Ecto neural progenitor cell (in vitro differentiated cells): Measurements from ENCODE around the gene NIT1.

Experiments used
- DNase-seq: peaks from one replicate; pipeline ENCODE4 v3.0.0-alpha.2; 2018; ENCODE audit warnings: low spot score

The NIT1 gene, protein sequence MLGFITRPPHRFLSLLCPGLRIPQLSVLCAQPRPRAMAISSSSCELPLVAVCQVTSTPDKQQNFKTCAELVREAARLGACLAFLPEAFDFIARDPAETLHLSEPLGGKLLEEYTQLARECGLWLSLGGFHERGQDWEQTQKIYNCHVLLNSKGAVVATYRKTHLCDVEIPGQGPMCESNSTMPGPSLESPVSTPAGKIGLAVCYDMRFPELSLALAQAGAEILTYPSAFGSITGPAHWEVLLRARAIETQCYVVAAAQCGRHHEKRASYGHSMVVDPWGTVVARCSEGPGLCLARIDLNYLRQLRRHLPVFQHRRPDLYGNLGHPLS

DNA sequence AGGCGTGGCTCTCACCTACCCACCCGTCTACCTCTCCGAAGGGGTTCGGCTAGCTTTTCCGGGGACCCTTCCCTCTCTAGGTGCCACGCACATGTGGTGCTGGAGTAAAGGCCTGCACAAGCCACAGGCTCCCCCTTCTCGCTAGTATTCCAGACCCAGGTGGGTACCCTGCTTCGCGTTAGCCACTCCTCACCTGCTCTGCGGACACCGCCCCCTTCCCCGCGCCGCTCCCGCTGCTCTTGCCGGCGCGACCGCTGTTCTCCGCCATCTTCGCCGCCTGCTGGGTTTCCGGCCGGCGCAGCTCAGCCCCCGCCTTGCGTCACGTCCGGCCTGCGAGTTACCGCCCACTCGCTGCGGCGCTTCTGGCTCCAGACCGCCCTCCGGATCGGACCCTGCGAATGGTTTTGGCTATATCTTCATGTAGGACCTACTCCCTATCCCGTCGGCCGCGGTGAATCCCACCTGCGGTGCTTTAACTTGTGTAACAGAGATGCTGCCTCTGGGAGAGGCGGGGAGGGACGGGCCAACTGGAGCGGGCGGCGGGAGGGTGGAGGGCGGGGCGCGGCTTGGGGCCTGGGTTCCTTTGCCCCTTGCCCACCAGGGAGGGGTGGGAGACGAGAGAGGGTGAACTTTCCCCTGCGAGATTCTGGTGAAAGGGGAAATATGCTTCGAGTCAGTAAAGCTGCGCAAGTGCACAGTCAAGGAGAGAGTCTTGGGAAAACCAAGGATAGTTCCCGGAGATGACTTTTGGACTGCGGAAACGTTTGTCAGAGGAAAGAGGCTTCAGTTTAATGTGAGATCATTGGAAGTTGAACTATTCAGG, at the start of gene NIT1, which contains the start of gene PFDN2:
TSS of gene NIT1 (plus strand) at position 347 of the 823 bp plus-strand sequence. CDS start at position 419, 72 bp downstream.
TSS of gene PFDN2 (minus strand) at position 279 of the 823 bp plus-strand sequence. CDS start at position 268, 11 bp downstream.
- peak; percentile 92 for DNase-seq

DNA sequence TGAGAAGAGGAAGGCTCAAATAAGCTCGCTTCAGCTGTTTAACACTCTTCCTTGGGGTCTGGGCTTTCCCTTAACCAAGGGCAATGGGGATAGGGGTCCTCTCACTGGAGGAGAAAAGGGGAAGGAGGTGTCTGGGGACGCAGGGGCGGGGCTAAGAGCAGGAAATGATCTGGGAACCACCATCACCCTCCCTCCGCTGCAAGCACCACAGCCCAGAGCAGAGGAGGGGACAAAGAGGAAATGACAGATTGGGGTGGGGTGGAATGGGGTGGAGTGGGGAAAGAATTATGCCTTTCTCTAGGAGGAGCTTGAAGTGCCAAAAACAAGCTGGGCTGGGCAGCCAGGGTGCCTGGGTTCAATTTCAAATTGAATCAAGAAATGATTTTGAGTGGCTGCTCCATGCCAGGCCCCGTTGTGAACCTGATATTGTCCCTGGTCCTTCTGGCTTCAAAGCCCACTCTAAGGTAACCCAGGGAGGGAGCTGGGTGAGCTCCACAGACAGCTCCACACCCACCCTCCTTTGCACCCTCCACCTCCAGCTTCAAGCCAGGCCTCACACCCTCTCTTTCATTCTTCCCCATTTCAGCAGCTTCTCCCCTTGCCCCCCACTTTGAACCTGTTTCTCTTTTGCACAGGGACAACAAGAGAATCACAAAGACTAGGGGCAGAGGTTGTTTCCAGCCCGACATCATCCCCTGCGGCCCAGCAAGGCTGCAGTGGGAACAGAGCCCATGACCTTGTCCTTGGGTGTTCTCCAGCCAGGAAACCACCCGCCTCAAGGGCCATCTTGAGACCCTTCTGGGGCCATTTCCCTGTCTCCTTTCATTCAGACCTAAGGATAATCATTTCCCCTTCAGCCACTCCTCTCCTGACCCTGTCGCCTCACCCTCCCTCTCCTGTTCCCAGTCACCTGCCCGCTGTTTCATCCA, 49.3 kb upstream of the NIT1 start:
- DNase-seq, result no peak

DNA sequence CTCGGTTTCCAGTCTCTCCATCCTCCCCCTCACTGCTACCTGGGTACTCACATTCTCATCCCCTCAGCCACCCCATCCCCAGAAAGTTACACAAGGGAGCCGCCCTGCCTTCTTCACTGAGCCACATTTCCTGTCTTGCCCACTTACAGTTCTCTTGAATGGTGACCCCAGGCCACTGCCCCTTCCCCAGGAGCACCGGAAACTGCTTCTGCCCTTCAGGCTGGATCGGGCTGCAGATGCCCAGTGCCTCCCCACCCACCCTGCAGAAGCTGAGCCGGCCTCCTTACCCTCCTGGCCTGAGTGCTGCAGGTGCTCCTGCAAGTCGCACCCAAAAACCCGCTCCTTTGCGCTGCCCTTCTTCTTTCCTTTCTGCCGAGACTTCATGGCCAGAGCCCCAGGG, 48.7 kb upstream of the NIT1 start:
- no peak for DNase-seq

DNA sequence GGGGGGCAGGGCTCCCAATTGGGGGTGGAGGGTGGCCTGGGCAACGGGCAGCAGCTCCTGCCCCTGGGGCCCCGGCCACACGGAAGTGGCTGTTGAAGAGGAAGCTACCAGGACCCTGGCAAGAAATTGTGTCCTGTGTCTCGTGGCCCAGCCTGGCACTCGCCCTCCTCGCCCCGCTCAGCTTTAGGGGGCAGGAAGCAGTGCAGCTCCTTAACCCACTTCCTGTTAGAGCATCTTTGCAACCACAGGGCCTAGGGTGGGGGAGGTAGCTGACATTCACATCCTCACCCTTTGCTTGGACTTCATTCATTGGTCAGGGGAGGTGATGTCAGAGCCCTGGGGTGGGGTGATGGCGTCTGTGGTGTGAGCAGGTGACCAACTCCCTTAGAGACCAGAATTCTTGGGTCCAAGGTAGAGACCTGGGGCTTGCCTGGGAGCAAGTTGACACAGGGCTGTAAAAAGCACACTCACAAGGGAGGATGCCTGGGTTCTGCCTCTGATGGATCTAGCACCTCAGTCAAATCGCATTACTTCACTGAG, 48.1 kb upstream of the NIT1 start, which contains the start of gene ARHGAP30:
TSS of gene ARHGAP30 (minus strand) at position 161 of the 540 bp plus-strand sequence. CDS start 267 bp downstream, outside the sequence.
- DNase-seq, result no peak

DNA sequence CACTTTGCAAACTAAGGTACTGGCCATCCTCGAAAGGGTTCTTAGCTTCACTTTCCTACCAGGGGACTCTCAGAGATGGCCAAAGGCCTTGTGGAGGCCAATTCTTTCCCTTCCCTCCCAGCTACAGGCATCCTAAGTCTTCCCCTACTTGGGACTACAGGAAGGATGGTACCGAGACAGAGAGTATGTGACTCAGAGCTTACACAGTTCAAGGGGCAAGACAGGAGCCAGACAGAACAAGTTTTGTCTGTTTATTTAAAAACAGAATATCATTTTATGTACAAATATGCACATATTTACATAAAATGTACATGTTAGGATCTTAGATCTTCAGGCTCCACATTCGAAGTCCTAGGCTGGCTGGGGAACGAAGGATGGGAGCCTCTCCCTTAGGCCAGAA, 47.1 kb upstream of the NIT1 start:
- DNase-seq, result no peak

DNA sequence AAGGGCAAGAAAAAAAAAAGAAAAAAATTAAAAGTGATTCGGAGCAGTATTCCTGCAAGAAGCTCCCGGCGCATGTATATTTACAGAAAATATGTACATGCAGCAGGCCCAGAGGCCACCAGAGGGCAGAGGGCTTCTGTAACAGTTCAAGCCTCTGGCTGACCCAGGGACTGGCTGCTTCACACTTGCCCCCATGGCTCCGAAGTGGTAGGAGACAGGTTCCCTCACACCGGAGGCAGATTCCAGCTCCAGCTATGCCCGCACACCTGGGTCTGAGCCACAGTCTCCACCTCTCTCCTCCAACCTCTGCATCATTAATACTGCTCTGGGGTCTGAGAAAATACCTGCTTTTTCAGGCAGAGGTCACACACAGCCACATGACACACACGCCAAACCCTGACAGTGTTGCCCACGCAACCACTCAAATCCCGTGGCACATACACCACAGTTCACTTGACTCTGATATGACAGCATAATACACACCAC, 46.0 kb upstream of the NIT1 start:
- DNase-seq, result peak; percentile 74

DNA sequence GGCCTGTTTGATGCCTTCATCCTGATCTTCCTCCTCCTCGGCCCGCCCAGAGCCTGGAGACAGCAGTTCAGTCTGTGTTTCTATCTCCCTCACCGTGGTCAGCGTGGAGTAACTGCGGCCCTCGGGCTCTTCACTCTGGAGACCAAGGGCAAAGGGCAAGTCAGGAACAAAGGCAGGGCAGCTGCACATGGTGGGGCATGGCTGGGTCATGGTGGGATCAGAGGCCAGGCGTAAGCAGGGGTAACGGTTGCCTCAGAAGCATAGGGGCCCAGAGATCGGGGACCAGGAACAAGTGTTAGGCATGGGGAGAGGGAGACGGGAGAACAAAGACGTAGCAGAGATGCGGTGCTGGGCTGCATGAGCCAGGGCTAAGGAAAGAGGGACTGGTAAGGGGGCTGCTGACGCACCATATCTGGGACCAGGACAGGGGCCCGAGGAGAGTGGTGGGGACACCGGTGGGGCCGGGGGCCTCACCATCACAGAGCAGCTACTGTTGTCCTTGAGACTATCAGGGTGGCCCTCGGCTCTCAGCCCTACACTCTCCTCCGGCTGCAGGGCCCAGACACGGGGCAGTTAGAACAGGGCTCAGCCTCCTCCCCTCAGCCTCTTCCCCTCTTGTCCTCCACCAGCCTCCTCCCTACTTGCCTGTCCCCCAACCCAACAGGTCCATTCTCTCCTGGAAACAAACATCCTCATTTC, 45.0 kb upstream of the NIT1 start:
- no peak for DNase-seq

DNA sequence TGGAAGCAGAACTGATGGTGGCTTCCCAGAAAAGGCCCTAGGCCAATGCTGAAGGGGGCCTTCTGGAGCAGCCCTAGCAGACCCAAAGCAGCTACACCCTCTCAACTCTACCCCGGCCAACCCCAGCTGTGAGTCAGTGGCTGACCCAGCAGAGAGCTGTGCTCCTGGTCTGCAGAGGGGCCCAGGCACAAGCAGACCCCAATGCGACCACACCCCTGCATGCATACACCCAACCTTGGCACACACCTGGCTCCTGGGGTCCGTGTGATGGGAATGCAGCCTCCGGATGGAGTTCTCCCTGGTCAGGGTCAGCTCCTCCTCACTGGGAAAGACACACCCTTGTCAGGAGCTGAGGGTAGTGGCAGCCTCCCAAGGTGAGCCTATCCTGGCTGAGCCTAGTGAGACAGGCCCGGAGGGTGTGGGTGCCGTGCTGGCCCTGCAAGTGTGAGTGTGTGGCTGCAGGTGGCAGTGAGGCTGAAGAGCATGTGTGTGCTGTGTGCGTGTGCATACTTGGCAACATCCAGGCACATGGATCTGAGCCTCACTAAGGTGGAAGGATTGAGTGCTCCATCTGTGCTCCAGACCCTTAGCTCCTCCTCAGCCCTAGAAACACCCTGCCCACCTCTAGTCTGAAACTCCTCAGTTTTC, 44.3 kb upstream of the NIT1 start:
- DNase-seq, result no peak

DNA sequence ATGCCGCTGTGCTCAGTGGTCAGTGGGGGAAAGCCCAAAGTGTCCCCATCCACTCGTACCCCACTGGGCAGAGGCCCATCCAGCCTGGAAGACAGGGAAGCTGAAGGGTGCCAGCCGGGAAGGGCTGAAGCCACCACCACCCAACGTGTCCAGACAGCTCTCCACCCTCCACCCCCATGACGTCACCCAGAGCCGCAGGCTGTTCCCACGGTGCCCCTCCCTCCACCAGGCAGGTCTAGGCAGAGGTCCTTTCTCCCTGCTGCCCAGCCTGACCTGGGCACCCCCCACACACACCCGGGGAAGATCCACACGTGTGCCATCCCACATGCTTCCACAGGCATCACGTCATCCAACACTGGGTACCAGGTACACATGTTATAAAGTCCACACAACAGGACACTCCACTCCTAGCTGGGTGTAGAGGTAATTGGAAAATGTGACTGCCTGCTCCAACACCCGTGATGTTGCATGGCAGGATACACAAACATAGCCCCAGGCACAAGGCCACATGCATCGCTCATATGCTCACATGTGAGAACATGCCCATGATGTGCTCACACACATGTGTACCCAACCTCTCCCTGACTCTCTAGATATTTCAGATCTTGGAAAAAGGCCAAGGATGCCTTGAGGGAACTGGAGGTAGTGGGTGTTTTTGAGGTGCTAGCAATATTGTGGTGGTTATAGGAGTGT, 43.1 kb upstream of the NIT1 start:
- no peak for DNase-seq

DNA sequence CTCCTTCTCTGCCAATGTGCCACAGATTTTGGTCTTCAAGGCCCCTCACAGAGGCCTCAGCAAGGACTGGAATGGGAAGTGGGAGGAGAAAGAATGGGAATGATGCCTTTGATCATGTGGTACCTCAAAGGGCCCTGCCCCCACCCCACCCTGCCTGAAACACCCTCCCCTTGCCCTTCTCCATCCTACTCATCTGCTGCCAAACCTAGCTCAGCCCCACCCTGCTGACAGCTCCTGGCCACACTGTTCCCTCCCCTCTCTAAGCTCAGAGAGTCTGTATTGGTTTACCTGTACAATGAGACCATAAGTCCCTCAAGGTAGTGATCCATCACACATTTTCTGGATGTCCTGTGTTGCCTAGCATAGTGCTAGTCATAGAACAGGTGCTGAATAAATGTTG, 41.5 kb upstream of the NIT1 start:
- no peak for DNase-seq

DNA sequence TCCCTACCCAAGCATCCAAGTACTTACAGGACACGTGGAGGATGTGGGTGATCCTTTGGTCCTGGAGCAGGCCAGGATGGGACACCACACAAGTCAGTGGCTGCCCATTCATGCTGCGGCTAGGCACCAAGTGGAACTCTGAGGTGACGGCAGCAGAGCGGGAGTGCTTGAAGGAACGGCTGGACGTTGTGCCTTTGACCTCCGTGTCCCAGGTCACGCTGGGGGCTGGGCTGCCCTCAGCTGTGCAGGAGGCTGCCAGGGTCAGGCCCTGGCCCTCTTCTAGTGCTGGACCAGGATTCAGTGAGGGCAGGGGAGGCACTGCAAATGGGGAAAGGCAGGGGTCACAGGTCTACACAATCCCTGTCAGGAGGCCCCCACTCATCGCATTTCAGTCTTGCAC, 40.5 kb upstream of the NIT1 start:
- DNase-seq, result no peak

DNA sequence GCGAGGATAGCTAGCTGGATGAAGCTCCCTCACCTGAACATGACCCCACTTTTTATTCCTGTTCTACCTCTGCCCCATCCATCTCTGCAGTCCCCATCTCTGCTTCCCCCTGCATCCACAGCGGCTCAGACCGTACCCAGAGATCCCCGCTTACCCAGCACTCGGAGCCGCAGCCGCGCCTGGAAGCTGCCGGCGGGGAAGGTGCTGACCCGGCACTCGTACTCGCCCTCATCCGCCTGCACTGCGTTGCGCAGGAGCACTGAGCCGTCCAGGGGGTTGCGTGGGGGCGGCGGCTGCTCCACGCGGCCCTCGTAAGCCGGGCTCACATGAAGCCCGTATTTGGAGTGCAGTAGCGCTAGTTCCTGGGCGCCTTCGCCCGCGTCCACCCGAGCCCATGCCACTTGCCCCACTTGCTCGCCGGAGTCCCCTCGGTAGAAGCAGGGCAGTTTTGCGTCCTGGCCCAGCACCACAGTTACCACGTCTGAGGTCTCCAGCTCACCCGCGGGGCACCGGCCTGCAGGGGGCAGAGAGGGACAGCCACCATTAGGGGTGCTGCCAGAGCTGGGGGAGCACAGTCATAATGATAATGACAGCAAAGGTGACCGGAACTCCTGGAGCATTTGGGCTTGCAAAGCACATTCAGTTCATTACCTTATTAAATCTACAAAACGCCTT, 38.3 kb upstream of the NIT1 start:
- DNase-seq, result no peak

DNA sequence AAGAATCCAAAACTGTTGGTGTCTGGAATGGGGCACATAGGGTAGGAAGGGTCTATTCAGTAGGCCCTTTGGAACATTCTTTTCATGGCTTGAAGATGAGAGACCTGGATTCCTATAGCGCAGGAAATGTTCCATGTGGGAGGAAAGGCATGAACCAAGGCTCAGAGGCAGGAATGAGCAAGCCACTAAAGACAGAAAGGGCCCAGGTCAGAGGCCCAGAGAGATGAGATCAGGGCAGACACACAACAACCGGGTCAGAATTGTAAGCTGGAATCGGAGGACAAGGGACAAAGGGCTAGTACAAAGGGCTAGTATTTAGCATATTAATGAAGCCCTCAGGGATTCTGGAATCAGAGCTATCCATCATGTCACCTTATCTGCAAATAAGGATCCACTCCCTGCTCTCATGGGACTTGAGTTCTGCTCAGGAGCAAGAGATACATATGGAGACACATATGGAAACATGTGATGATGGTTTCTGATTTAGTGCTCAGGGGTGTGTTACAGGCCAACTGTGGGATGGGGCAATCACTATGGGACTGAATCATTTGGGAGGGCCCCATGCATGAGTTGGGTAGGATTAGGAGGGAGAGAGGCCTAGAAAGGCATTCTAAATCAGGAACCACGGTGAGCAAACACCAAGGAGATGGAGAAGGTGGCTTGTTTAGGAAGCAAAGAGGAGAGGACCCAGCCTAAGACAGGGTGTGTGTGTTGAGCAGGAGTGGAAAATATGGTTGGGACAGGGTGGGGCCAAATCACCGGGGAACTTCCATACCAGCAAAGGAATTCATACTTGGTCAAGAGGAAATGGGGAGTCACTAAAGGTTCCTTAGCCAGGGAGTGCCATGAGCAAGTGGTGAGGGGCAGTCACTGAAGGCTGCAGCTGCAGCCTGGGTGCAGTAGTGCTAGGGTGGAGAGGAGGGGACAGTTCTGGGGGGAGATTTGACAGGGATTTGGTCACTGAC, 37.2 kb upstream of the NIT1 start:
- DNase-seq, result peak; percentile 28

DNA sequence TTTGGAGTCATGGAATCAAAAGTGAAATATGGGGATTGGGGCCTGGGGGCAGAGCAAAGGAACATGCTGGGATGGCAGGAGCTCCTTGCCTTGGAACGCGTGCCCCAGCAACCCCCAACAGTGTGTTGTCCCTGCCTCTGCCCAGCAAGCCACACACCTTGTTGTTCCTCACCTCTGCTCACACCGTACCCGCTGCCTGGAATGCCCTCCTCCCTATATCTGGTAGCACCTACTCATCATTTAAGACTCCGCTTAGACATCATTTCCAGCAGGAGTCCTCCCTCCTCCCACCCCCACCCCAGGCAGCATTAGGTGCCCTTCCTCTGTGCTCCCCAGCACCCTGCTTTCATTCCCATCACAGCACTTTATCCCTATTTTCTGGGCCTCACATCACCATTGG, 36.4 kb upstream of the NIT1 start:
- peak; percentile 13 for DNase-seq

DNA sequence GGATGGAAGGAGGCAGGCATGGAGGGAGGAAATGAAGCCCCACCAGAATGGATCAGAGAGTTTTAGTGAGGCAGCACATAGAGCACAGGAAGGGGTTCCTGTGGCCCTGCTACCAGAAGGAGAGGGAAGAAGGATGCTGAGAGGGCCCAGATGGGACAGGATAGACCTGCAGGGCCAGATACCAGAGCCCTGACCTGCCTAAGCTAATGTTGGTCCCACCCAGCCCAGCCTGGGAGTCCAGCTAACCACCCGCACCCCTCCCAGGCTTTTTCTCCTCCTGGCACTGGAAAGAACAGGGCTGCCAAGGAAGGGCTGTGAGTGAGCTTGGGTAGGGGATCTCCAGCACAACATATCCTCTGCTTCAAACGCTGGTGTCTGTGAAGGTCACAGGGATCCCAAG, 35.4 kb upstream of the NIT1 start:
- DNase-seq, result peak; percentile 39

DNA sequence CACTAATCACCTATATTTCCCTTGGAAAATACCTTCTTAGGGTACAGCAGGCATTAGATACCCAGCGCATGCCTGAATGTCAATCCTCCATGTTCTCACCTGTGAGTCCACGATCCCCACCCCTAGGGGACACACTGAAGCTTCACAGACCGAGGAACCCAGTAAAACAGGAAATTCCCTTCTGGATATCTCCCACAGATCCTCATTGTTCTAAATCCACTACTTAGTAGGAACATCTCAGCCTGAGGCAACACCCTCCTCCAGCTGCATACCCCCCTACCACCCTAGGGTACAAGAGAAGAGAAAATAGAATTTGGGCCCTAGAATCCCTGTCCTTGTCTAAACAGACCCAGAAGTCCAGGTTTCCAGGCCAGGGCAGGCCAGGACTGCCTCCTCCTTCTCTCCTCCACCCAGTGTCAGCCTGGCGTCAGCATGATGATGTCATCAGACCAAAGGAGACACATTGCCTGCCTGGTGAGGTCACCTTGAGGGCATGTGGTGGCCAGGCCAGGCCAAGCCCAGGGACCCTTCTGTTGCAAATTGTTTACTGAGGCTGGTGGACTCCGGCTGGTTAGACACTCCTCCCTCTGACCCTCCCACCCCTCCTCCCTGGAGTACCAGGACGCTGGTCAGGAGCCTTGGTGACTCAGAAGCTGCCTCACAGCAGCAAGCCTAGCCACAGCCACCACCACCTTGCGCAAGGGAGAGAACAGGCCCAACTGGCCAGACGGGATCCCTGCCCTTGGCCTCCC, 34.7 kb upstream of the NIT1 start:
- peak; percentile 56 for DNase-seq
